ENCODE measurements around the gene SERGEF.

Gene SERGEF

GRCh38 chr11:17781626-17782025 is 231.2 kb downstream of the SERGEF start:
- Histone ChIP-seq H3K4me1 (ENCODE audit: insufficient read depth, low read length) (no peaks in the 10 kb centered on the region), H3K4me3 (ENCODE audit: low read length) (no peak overlapping the region), H3K9me3 (ENCODE audit: insufficient read depth, low read depth, low read length) (no peaks in the 10 kb centered on the region), H3K27ac (ENCODE audit: low read depth, low read length) (no peak overlapping the region), H3K9ac (ENCODE audit: low read depth, low read length) (no peak overlapping the region), H3K36me3 (ENCODE audit: insufficient read depth, low read length) (no peaks in the 10 kb centered on the region), H3K27me3 (ENCODE audit: insufficient read depth, low read length) (no peaks in the 10 kb centered on the region)
- WGBS = 93% methylated on average over 11 of the region's 12 CpGs

GRCh38 chr11:17781221-17781620 is 231.6 kb downstream of the SERGEF start:
- Histone ChIP-seq H3K4me1 (ENCODE audit: insufficient read depth, low read length) (no peaks in the 10 kb centered on the region), H3K27me3 (ENCODE audit: insufficient read depth, low read length) (no peaks in the 10 kb centered on the region), H3K9ac (ENCODE audit: low read depth, low read length) (no peak overlapping the region), H3K9me3 (ENCODE audit: insufficient read depth, low read depth, low read length) (no peaks in the 10 kb centered on the region), H3K36me3 (ENCODE audit: insufficient read depth, low read length) (no peaks in the 10 kb centered on the region), H3K27ac (ENCODE audit: low read depth, low read length) (no peak overlapping the region), H3K4me3 (ENCODE audit: low read length) (no peak overlapping the region)
- WGBS = 91% methylated on average over 12 of the region's 12 CpGs

- Histone ChIP-seq H3K4me1 (ENCODE audit: insufficient read depth, low read length) (no peaks in the 10 kb centered on the region), H3K36me3 (ENCODE audit: insufficient read depth, low read length) (no peaks in the 10 kb centered on the region)
- 96% methylated on average over 15 of the region's 15 CpGs for WGBS
These were observed 232.2 kb downstream of the SERGEF start for GRCh38 chr11:17780668-17781067.

DNA sequence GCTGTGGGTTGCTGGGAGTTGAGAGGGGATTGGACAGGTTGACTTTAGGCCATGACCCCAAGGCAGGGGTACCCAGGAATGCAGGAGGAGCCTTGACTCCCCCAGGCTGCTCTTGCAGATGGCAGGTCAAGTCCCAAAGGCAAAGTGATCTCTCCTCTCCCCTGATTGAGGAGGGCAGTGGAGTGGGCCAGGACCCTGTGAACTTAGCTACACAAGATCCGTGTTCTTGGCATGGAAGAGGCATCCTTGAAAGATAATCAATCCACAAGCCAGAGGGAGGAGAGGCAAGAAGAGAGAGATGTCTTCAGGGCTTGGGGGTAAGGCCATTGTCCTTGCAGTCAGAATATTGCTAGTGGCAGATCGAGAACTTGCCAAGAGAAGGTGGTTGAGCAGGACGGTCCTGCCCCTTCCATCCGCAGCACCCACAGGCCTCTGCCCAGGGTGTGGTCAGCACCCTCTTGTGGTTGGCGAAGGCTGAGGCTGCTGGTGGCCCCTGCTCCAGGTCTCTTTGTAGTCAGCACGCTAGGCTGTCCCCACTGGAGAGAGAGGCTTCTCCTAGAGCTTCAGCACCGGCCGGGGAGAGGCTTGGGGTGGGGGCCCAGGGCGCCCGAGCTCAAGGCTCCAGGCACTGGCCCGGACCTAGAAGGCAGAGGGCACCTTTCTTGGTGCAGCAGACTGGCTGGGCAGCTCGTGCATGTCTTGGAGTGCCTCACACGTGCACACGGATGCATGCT is 232.8 kb downstream of the SERGEF start:
- no peaks in the 10 kb centered on the region for H3K9me3 ChIP-seq (ENCODE audit: insufficient read depth, low read depth, low read length)
- H3K27me3 ChIP-seq (ENCODE audit: insufficient read depth, low read length) = no peaks in the 10 kb centered on the region
- WGBS = 92% methylated on average over 14 of the region's 14 CpGs
- no peak overlapping the region for H3K4me3 ChIP-seq (ENCODE audit: low read length)
- no peak overlapping the region for H3K27ac ChIP-seq (ENCODE audit: low read depth, low read length)
- no peaks in the 10 kb centered on the region for H3K4me1 ChIP-seq (ENCODE audit: insufficient read depth, low read length)
- H3K9ac ChIP-seq (ENCODE audit: low read depth, low read length) = no peak overlapping the region
- no peaks in the 10 kb centered on the region for H3K36me3 ChIP-seq (ENCODE audit: insufficient read depth, low read length)

More at GRCh38 chr11:17780668-17781067, 232.2 kb downstream of the SERGEF start:
- Histone ChIP-seq H3K27ac (ENCODE audit: low read depth, low read length) (no peak overlapping the region), H3K4me3 (ENCODE audit: low read length) (no peak overlapping the region), H3K9me3 (ENCODE audit: insufficient read depth, low read depth, low read length) (no peaks in the 10 kb centered on the region), H3K27me3 (ENCODE audit: insufficient read depth, low read length) (no peaks in the 10 kb centered on the region), H3K9ac (ENCODE audit: low read depth, low read length) (no peak overlapping the region)

DNA sequence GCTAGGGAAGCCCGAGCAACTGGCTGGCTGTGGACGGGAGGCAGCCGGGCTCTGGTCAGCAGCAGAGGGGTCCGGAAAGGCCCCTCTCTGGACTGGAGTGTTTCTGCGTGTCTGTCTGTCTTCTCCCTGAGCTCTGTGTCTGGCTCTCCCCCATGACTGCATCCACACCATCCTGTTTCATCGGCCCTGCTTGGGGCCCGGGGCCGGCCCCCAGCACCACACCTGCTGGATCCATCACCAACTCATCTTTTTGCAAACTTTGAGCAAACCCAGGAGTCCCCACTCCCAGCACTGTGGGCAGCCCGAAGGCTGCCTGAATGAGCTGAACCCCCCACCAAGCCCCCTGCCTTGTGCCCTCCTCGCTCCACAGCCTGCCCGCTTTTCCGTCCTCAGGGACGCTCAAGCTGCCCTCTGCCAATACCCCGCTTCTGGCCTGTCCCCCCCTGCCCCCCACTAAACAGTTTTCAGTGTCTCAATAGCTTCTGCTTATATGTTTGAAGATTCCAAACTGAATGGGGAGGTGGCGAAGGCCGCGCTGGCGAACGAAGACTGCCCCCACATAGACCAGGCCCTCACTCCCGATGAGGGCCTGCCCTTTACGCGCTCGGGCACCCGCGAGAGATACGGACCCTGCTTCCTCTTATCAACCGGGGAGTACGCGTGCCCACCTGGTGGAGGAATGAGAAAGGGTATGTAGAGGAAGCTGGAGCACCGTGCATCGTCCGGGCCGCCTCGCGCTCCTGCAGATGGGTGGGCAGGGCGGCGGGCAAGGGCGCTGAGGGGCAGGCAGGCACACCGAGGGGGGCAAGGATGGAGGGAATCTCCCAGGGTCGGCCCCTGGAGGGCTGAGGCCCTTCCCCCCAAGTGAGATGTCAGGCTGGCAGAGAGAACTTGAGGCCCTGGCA is 233.6 kb downstream of the SERGEF start:
- Histone ChIP-seq H3K27me3 (ENCODE audit: insufficient read depth, low read length) (no peaks in the 10 kb centered on the region), H3K27ac (ENCODE audit: low read depth, low read length) (no peak overlapping the region)

GRCh38 chr11:17778352-17778751 is 234.5 kb downstream of the SERGEF start:
- no peak overlapping the region for H3K27ac ChIP-seq (ENCODE audit: low read depth, low read length)
- no peaks in the 10 kb centered on the region for H3K4me1 ChIP-seq (ENCODE audit: insufficient read depth, low read length)
- H3K9ac ChIP-seq (ENCODE audit: low read depth, low read length) = no peak overlapping the region
- H3K9me3 ChIP-seq (ENCODE audit: insufficient read depth, low read depth, low read length) = no peaks in the 10 kb centered on the region
- no peak overlapping the region for H3K4me3 ChIP-seq (ENCODE audit: low read length)
- H3K27me3 ChIP-seq (ENCODE audit: insufficient read depth, low read length) = no peaks in the 10 kb centered on the region
- WGBS = 93% methylated on average over 5 of the region's 5 CpGs
- H3K36me3 ChIP-seq (ENCODE audit: insufficient read depth, low read length) = no peaks in the 10 kb centered on the region

More for the DNA sequence above, 233.6 kb downstream of the SERGEF start:
- no peaks in the 10 kb centered on the region for H3K4me1 ChIP-seq (ENCODE audit: insufficient read depth, low read length)
- no peak overlapping the region for H3K4me3 ChIP-seq (ENCODE audit: low read length)
- 94% methylated on average over 40 of the region's 40 CpGs for WGBS
- no peak overlapping the region for H3K9ac ChIP-seq (ENCODE audit: low read depth, low read length)
- H3K9me3 ChIP-seq (ENCODE audit: insufficient read depth, low read depth, low read length) = no peaks in the 10 kb centered on the region
- no peaks in the 10 kb centered on the region for H3K36me3 ChIP-seq (ENCODE audit: insufficient read depth, low read length)

DNA sequence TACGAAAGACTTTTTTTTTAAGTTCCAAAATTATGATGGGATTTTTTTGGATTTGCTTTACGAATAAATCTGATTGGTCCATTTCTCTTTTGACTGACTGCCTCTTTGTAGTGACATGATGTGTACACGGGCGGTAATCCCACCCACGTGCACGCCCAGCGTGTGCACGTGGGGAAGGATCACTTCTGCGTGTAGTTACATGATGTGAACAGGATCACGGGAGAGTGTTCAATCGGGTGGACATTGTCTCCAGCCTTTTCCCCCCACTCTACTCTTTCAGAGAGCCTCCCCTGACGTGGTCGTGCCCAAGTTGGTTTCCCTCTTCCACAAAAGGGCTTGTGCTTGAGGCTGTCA is 235.1 kb downstream of the SERGEF start:
- no peaks in the 10 kb centered on the region for H3K36me3 ChIP-seq (ENCODE audit: insufficient read depth, low read length)
- H3K9me3 ChIP-seq (ENCODE audit: insufficient read depth, low read depth, low read length) = no peaks in the 10 kb centered on the region
- WGBS = 95% methylated on average over 13 of the region's 13 CpGs
- H3K9ac ChIP-seq (ENCODE audit: low read depth, low read length) = no peak overlapping the region
- no peak overlapping the region for H3K27ac ChIP-seq (ENCODE audit: low read depth, low read length)
- no peaks in the 10 kb centered on the region for H3K4me1 ChIP-seq (ENCODE audit: insufficient read depth, low read length)
- no peak overlapping the region for H3K4me3 ChIP-seq (ENCODE audit: low read length)
- no peaks in the 10 kb centered on the region for H3K27me3 ChIP-seq (ENCODE audit: insufficient read depth, low read length)

- Histone ChIP-seq H3K9me3 (ENCODE audit: insufficient read depth, low read depth, low read length) (no peaks in the 10 kb centered on the region), H3K27ac (ENCODE audit: low read depth, low read length) (no peak overlapping the region), H3K4me3 (ENCODE audit: low read length) (no peak overlapping the region), H3K9ac (ENCODE audit: low read depth, low read length) (no peak overlapping the region), H3K27me3 (ENCODE audit: insufficient read depth, low read length) (no peaks in the 10 kb centered on the region), H3K4me1 (ENCODE audit: insufficient read depth, low read length) (no peaks in the 10 kb centered on the region), H3K36me3 (ENCODE audit: insufficient read depth, low read length) (no peaks in the 10 kb centered on the region)
- 88% methylated on average over 16 of the region's 16 CpGs for WGBS
These were observed 235.6 kb downstream of the SERGEF start for GRCh38 chr11:17777086-17777737.

GRCh38 chr11:17776212-17776875 is 236.5 kb downstream of the SERGEF start:
- Histone ChIP-seq H3K27me3 (ENCODE audit: insufficient read depth, low read length) (no peaks in the 10 kb centered on the region), H3K9me3 (ENCODE audit: insufficient read depth, low read depth, low read length) (no peaks in the 10 kb centered on the region)

GRCh38 chr11:17775507-17776211 is 237.2 kb downstream of the SERGEF start:
- H3K36me3 ChIP-seq (ENCODE audit: insufficient read depth, low read length) = no peaks in the 10 kb centered on the region
- no peaks in the 10 kb centered on the region for H3K4me1 ChIP-seq (ENCODE audit: insufficient read depth, low read length)
- H3K9ac ChIP-seq (ENCODE audit: low read depth, low read length) = no peak overlapping the region
- no peaks in the 10 kb centered on the region for H3K27me3 ChIP-seq (ENCODE audit: insufficient read depth, low read length)
- no peak overlapping the region for H3K4me3 ChIP-seq (ENCODE audit: low read length)
- H3K9me3 ChIP-seq (ENCODE audit: insufficient read depth, low read depth, low read length) = no peaks in the 10 kb centered on the region
- 82% methylated on average over 18 of the region's 18 CpGs for WGBS
- no peak overlapping the region for H3K27ac ChIP-seq (ENCODE audit: low read depth, low read length)

More at GRCh38 chr11:17776212-17776875, 236.5 kb downstream of the SERGEF start:
- 89% methylated on average over 15 of the region's 15 CpGs for WGBS
- Histone ChIP-seq H3K27ac (ENCODE audit: low read depth, low read length) (no peak overlapping the region), H3K4me1 (ENCODE audit: insufficient read depth, low read length) (no peaks in the 10 kb centered on the region), H3K36me3 (ENCODE audit: insufficient read depth, low read length) (no peaks in the 10 kb centered on the region), H3K4me3 (ENCODE audit: low read length) (no peak overlapping the region), H3K9ac (ENCODE audit: low read depth, low read length) (no peak overlapping the region)

Measured in HUES64 (cell line).